AG09319 (cell line): ENCODE results near the gene ACKR3.

Experiments used
- DNase-seq: peaks from one replicate; pipeline ENCODE4 v3.0.0-alpha.2; 2010; ENCODE audit warnings: low read depth; ENCODE audit errors: extremely low read depth
- TF ChIP-seq, protein P1 (sequence below): IDR thresholded peaks from 2 replicates; pipeline ENCODE4 v1.5.1; 2011; ENCODE audit warnings: low read depth, mild to moderate bottlenecking, inconsistent platforms, low read length, moderate library complexity

Gene ACKR3

DNA sequence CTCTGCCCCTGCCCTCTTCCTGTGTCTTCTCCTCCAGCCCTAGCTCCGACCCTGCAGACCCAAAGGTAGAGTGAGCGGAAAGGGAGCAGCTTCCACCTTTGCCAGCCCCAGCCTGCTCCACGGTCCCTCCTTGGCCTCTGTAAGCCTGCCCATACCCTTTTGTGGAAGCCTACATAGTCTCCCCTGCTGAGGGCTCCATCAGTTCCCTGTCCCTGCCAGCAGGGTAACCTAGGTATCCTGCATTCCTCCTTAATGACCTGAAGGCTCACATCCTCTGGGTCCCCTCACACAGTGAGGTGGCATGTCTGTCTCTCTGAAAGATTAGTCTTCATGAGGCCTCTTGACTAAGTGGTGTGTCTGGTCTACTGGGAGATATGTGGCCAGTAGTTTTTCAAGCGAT lies 20.5 kb upstream of the ACKR3 start:
- TF ChIP-seq, protein P1, sequence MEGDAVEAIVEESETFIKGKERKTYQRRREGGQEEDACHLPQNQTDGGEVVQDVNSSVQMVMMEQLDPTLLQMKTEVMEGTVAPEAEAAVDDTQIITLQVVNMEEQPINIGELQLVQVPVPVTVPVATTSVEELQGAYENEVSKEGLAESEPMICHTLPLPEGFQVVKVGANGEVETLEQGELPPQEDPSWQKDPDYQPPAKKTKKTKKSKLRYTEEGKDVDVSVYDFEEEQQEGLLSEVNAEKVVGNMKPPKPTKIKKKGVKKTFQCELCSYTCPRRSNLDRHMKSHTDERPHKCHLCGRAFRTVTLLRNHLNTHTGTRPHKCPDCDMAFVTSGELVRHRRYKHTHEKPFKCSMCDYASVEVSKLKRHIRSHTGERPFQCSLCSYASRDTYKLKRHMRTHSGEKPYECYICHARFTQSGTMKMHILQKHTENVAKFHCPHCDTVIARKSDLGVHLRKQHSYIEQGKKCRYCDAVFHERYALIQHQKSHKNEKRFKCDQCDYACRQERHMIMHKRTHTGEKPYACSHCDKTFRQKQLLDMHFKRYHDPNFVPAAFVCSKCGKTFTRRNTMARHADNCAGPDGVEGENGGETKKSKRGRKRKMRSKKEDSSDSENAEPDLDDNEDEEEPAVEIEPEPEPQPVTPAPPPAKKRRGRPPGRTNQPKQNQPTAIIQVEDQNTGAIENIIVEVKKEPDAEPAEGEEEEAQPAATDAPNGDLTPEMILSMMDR: no peak
- DNase-seq: no peak

DNA sequence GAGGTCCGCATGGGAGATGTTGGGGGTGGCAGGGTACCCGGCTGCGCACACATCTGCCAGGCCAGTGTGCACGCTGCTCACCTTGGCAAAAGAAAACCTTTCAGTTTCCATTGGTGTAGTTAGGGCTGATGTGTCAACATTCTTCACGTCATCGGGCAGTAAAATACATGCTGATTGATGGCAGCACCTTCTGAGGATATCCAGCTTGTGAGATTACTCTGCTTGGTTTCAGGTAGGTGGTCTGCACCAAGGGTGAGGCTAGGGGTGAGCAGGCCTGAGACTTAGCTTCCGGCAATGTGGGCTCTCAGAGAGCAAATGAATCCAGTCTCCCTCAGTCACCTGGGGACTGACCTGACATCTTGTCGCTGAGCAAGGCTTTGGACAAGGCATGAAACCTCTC lies 19.3 kb upstream of the ACKR3 start:
- TF ChIP-seq, protein P1: no peak

DNA sequence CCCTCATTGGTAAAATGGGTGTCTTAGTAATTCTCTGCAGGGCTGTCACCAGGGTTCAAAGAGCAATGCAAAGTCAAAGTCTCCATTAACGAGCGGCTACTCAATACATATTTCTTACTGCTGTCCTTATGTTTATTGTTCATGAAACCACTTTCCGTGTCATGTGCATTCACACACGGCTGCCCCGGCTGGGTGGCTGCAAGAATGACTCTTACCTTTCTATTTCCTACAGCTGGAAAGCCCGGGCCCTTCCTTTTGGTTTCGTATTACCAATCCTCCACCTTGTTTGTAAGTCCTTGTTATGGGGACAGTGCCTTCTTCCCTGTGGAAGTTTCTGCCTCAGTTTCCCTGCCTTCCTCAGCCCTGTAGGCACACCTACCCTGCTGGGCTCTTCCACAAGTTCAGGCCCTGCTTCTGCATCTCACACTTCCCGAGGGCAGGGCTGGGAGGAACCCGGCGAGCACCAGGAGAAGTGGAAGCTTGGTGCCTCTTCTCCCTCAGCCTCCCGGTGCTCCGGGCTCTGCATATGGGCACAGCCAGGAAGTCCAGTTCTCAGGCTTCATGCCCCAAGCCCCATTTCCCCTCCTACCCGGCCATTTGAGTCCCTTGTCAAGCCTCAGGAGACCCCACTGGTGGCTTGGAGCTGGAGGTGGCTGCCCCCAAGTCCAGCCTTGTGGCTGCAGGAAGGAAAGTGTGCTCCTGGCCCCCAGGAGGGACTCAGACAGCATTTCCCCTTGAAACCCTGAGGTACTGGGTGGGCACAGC lies 18.7 kb upstream of the ACKR3 start:
- TF ChIP-seq, protein P1: no peak
- DNase-seq: no peak

More for the DNA sequence above, 19.3 kb upstream of the ACKR3 start:
- DNase-seq: no peak

DNA sequence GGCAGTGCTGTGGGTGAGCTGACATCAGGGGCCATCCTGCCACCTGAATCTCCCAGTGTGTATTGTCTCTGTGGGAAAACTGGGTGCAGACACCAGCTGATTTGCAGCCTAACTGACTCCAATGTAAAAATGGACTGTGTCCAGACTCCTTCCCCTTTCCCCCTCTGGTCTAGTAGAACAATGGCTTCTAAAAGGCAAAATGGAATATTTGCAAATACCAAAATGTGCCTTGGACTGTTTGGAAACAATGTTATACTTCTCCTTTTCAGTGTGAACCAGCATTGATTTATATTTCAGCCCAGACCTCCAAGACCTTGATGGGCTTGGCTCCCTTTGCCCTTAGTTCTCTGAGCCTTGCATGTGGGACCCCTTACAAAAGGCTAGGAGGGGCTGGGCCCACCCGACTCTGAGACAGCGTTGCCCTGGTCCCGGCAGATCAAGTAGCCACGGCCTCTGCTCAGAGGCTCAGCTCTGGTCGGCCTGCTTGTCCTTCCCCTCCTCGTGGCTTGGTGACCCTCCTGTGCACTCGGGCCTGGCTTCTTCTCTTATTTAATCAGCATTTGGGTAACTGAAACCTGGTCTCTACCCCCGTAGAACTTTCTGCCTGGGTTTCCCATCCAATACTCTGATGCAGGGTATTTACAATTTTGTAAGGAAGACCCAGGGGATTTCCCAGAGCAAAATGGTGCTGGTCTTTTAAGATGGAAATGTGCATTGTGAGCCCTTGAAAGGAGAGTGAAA lies 18.0 kb upstream of the ACKR3 start:
- DNase-seq: no peak
- TF ChIP-seq, protein P1: no peak

DNA sequence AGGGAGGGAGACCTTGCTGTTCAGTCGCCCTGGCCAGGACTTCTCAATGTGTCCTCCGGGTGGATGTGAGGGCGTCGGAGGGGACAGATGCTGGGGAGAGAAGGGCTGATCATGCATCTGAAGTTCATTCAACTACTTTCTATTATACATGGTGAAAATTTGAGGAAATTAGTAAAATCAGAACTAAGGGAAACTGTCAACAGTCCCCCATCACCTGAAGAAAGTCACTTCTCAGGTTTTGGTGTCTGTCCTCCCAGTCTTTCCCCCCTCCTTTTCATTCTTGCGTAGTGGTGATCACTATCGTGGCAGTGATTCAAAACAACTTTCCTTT lies 17.4 kb upstream of the ACKR3 start:
- DNase-seq: no peak
- TF ChIP-seq, protein P1: no peak

DNA sequence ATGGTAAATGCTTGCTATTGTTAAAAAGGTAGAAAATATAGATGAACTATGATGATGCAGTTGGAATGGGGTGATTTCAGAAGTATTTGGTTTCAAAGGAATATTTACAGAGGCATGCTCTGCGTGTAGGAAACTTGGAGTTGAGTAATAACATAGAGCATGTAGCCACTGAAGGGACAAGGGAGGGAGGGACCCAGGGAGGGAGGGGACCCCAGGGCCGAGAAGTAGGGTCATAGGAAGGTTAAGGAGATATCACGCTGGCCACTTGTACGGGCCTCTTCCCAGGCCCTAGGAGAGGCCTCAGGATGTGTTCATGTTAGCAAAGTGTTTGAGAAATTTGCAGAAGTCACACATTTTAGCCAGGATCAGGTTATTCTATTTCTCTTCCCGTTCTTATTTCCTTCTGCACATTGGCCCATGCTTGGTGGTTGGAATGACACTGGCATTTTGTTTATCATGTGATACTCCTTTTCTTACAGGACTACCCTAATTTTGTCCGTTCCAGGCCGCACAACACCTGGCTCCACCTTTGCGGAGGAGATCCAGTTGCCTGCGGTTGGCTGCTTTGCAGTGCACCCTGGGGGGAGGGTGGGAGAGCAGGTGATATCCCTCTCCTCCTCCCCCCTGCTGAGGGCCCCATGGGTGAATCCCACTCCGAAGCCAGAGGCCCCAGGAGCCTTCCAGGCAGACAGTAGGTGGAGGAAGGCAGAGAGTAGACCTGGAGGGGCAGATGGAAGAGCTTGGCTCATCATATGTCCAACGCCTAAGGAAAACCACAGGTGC lies 16.9 kb upstream of the ACKR3 start:
- TF ChIP-seq, protein P1: no peak
- DNase-seq: no peak

DNA sequence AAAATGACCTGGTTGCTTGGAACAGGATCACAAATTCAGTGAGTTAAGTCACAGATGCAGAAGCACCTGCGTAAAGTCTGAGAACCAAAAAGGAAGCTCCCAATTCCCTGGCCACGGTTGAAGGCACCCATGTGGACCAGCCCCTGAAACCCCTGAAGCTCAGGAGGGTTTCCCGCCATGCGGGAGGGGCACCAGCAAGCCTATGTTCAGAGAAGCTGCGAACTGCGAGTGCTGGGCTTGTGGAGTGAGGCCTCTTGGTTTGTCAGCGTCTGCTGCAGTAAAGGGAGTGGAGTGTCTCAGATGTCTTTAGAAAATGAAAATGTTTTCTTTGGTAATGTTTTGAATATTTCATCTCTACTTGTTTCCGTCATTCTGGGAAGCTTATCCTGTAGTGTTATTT lies 16.1 kb upstream of the ACKR3 start:
- TF ChIP-seq, protein P1: no peak
- no peak for DNase-seq
